GM19193 (cell line): ENCODE measurements around the gene RALBP1.

ENCODE experiments used
- POLR2A ChIP-seq: IDR thresholded peaks from 4 replicates; pipeline ENCODE4 v1.6.1; 2011; ENCODE audit not compliant: insufficient read depth, insufficient read length; ENCODE audit errors: extremely low read depth

Gene RALBP1

DNA sequence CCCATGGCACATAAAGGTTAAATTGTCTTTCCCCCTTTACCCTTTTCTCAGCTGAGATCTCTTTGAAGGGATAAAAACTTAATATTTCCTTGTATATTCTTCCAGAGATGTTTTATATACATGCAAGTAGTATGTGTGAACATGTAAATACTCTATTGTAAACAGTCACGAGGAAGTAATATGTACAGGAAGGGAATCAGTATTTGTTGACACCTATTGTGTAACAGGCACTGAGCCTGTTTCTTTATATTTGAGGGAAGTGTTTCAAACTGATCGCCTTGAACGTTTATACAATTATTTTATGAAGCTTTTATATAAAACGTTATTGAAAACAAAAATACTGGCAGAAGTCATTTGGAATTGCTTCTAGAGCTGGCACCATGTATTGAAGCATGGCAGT, 13.2 kb downstream of the RALBP1 start:
- no peak for TF ChIP-seq POLR2A

DNA sequence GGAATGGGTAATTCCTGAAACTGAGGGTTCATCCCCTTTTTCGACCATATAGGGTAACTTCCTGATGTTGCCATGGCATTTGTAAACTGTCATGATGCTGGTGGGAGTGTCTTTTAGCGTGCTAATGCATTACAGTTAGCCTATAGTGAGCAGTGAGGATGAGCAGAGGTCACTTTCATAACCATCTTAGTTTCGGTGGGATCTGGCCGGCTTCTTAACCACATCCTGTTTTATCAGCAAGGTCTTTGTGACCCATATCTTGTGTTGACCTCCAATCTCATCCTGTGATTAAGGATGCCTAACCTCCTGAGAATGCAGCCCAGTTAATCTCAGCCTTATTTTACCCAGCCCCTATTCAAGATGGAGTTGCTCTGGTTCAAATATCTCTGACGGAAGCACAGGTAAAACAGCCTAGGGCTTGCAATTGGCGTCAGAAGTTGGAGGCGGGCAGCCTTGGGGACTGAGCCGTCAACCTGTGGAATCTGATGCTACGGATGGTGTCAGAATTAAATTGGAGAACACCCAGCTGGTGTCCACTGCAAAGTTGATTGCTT, 19.5 kb downstream of the RALBP1 start:
- TF ChIP-seq POLR2A = no peak

DNA sequence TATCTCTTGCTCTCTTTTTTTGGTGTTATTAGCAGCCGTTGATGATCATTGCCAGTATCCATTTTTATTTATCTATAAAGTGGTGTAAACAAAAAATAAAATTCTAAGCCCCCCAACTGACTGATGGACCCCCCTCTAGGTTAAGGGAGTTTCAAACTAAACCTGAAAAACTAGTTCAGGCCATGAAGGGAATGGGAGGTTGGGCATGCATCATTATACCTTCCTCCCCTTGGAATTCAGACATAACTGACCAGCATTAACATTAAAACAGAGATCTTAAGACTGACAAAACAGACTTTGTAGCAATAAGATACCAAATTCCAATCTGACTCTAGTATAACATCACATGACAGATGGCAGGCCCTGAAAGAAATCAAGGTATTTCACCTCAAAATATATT, 20.2 kb downstream of the RALBP1 start:
- no peak for TF ChIP-seq POLR2A

DNA sequence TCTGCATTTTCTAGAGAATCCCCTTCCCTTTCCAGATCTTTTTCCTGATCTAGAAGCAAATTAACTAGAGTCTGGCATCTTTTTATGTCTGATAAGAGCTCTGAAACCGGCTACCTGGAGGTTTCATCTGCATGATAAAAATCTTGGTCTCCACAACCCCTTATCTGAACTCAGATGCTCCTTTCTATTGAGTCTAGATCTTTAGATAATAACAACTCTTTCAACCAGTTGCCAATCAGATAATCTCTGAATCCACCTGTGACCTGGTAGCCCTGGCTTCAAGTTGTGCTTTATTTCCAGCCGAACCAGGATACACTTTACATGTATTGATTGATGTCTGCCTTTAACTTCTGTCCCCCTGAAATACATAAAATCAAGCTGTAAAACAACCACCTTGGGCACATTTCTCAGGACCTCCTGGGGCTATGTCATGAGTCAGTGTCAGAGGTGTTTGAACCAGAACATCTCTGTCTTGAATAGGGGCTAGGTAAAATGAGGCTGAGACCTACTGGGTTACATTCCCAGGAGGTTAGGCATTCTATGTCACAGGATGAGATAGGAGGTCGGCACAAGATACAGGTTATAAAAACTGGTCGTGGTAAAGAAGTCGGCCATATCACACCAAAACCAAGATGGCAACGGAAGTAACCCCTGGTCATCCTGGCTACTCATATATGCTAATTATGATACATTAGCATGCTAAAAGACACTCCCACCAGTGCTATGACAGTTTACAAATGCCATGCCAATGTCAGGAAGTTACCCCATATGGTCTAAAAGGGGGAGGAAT, 20.8 kb downstream of the RALBP1 start:
- TF ChIP-seq POLR2A = no peak

DNA sequence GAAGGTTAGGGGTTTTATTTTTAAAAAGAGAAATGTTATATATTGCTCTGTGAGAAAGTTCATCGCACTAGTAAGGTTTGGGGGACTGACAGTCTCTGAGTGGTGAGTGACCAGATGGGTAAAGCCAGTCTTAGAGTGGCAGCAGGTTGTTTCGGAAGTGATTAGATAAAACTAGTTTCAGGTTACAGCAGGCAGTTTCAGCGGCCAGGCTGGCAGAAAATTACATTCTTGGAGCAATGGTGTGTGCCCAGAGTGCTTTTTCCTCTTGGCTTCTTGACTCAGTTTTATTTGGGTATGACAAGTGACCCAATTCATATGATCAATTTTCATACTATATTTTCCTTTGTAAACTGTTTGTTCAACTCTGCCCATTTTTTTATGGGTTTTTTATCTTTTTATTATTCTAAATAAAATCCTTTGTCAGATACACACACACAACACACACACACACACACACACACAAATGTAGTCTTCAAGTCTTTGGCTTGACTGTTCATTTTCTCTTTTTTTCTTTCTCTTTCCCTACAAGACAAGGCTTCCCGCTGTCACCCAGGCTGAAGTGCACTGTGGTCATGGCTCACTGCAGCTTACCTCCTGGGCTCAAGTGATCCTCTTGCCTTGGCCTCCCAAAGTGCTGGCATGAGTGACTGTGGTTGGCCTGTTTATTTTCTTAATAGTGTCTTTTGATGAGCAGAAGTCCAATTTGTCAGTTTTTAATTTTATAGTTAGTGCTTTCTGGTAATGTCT, 30.9 kb downstream of the RALBP1 start:
- TF ChIP-seq POLR2A = no peak

DNA sequence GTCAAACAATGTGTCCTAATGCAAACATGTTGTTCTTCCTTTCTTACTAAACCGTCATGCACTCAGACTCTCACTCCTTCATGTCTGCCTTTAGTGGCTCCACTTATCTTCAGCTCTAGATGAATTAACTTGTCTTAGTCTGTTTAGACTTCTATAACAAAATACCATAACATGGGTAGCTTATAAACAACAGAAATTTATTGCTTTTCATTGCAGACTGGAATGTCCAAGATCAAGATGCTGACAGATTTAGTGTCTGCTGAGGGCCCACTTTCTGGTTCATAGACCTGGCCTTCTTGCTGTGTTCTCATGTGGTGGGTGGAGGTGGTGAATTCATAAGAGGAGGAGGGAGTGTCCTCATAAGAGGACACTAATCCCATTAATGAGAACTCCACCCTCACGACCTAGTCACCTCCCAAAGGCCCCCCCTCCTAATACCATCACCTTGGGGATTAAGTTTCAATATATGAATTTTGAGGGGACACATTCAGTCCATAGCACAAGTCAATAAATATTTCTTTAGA, 32.3 kb downstream of the RALBP1 start:
- no peak for TF ChIP-seq POLR2A

DNA sequence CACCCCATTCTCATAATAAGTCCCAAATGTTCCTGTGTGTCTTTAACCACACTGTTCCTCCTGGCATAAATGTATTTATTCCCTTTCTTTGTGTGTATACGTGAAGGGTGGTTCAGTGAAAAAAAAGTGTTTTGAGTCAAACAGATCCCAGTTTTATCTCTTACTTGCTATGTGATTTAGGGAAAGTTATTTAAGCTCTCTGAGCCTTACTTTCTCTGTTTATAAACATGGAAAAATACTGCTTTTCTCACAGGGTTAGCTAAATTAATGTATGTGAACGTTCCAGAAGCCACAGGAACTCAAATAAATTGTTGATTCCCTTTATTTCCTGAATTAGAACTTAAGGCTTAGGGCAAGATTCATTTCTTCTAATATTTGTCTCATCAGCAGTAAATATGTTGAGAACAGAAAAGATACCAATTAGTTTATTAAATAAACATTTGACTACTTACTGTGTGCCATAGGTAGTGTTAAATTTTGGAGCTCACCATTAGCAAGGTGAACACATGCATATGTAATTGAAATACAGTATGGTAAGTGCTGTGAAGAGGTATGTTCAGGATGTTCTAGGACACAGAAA, 33.2 kb downstream of the RALBP1 start:
- TF ChIP-seq POLR2A = no peak

DNA sequence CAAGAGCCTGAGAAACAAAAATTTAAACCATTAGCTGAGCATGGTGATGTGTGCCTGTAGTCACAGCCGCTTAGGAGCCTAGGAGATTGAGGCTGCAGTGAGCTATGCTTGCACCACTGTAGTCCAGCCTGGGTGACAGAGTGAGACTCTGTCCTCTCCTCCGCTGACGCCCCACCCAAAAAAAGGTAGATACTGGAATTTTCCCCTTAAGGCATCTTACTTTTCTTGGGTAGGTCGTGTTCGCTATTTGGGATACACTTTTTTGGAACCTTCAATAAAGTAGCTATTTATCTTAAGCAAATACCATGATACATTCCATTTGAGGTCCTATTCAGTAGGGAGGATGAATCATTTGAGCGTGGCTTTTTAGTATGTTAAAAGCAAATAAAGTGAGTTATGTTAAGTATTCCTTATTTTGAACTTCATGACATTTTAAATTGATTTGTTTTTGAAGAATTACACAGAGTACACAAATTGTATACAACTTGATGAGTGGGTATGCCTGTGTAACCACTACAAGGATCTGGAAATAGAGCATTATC, 38.7 kb downstream of the RALBP1 start:
- TF ChIP-seq POLR2A = no peak

DNA sequence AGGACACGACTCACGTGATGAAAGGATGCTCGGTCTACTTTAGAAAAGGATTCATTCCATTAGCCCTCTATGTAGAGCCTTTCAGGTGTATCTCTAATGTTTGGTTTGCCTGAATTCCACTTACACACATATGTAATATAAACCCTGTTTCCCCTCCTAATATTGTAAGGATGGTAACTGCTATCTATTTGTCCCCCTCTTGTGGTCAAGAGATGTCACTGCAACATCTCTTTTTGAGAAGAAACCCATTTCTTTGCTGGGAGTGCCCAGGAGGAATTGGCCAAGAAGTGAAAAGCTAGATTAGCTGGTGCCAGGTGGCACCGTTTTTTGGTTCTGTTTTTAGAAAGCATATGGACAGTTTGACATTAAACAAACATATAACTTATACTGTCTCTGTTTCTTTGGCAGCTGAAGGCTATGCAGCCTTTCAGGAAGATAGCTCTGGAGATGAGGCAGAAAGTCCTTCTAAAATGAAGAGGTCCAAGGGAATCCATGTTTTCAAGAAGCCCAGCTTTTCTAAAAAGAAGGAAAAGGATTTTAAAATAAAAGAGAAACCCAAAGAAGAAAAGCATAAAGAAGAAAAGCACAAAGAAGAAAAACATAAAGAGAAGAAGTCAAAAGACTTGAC, 41.2 kb downstream of the RALBP1 start:
- TF ChIP-seq POLR2A = no peak

DNA sequence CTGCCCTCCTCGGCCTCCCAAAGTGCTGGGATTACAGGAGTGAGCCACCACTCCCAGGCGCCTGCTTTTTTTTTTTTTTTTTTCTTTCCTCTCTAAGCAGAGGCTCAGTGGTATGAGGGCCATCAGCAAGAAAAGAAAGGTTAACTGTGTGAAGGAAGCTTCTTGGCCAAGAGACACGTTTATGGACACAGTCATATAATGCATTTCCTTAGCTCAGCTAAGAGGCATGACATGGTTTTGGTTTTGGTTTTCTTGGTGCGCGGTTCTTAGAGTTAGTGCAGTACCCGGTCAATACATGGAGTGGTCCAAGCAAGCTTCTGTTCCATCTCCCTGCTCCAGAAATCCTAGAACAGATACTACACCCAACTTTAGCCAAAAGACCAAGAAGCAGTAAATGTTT, 42.6 kb downstream of the RALBP1 start:
- TF ChIP-seq POLR2A = no peak

DNA sequence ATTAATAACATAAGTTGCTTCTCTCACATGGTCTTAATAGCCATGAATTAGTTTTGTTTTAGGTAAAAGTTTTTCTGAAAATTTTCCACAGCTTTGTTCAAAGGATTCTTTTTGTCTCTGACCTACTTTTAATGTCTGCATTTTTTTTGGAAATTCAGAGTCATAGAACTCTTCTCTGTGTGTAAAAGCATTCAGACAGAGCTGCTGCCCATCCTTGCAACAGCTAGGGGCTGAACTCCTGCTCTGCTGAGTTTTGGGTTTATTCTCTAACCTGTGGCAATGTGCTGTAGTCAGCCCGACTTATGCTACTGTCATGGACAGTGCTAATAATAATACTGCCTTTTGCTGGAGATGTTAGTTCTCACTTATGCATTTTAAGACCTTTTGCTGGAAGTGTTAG, 44.1 kb downstream of the RALBP1 start:
- no peak for TF ChIP-seq POLR2A

DNA sequence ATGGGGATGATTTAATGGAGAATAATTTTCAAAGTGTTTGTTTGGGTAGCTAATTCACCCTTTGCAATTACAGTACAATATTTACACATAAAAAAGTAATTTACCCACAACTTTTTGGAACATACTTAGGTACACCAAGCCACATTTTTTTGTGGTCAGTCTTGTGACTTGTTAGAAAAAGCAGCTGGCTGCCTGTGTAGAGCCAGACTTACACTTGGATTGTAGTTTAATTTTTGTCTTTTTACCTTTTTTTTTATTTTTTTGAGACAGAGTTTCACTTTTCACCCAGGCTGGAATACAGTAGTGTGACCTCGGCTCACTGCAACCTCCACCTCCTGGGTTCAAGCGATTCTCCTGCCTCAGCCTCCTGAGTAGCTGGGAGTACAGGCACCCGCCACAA, 45.4 kb downstream of the RALBP1 start:
- TF ChIP-seq POLR2A = no peak

DNA sequence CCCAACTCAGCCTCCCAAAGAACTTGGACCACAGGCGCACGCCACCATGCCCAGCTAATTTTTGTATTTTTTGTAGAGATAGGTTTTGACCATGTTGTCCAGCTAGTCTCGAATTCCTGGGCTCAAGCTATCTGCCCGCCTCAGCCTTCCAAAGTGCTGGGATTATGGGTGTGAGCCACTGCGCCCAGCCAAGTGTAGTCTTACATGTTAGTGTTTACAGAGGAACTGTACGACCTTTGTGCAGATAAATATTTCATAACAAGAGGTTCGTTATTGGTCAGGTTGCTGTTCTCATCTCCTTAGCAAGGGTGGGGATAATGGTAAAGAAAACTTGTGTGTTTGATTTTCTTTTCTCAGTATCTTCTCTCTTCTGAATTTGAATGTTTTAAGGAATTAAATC, 46.5 kb downstream of the RALBP1 start:
- no peak for TF ChIP-seq POLR2A

DNA sequence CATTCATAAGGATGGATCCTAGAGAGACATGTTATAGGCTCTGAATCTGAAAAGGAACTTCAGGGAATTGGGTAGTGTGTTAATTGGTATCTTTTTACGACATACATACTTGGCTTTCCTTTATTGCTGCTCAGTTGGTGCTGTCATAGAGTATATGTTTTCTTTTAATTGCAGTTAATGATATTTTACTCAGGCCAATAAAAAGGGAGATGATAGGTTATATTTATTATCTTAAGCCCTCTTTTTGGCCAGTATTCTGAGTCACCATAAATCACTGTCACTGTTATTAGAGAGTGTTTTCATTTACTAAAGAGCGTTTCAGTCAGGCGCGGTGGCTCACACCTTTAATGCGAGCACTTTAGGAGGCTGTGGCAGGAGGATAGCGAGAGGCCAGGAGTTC, 47.6 kb downstream of the RALBP1 start:
- no peak for TF ChIP-seq POLR2A

DNA sequence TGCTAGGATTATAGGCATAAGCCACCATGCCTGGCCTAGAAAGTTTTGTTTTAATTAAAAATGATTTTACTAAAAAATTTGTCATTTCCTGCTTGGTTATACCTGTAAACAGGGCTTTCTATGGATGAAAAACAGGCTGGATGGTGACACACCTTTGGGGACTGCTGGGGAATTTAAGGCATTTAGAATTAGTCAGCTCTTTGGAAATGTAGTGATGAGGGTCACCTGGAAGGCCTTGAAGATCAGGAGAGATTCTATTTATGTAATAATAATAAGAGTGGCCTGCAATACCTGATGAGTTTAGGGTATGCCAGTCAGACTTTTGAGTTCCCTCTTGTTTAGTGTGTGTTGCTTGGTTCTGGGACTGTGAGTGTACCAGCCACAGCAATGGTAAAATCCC, 51.1 kb downstream of the RALBP1 start:
- no peak for TF ChIP-seq POLR2A
